Measurements from ENCODE around the gene SCN3A.

Gene SCN3A

GRCh38 chr2:165064743-165065142 is 139.1 kb downstream of the SCN3A start:
- TF ChIP-seq, protein P1, sequence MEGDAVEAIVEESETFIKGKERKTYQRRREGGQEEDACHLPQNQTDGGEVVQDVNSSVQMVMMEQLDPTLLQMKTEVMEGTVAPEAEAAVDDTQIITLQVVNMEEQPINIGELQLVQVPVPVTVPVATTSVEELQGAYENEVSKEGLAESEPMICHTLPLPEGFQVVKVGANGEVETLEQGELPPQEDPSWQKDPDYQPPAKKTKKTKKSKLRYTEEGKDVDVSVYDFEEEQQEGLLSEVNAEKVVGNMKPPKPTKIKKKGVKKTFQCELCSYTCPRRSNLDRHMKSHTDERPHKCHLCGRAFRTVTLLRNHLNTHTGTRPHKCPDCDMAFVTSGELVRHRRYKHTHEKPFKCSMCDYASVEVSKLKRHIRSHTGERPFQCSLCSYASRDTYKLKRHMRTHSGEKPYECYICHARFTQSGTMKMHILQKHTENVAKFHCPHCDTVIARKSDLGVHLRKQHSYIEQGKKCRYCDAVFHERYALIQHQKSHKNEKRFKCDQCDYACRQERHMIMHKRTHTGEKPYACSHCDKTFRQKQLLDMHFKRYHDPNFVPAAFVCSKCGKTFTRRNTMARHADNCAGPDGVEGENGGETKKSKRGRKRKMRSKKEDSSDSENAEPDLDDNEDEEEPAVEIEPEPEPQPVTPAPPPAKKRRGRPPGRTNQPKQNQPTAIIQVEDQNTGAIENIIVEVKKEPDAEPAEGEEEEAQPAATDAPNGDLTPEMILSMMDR (IDR thresholded peaks at IDR 0.05; ENCODE audit: low read depth, low read length, poor library complexity, severe bottlenecking): no peak
- no peak for TF ChIP-seq EZH2phosphoT487 (IDR thresholded peaks at IDR 0.05; ENCODE audit: borderline replicate concordance, low read length)
- no peak overlapping the region for H3K4me3 ChIP-seq (ENCODE audit: low read length)
- H3K4me1 ChIP-seq (ENCODE audit: control insufficient read depth, low read length): no peaks in the 10 kb centered on the region
- no peak overlapping the region for H3K27ac ChIP-seq (ENCODE audit: low read depth, low read length)
- H3K4me2 ChIP-seq (ENCODE audit: low read length): no peak overlapping the region
- H3K9me2 ChIP-seq (replicated peaks; ENCODE audit: control insufficient read depth, low read length): no peaks in the 10 kb centered on the region
- H3K9me3 ChIP-seq (ENCODE audit: control insufficient read depth, insufficient read depth, low read length): no peaks in the 10 kb centered on the region
- H4K20me1 ChIP-seq (ENCODE audit: control insufficient read depth, insufficient read depth, low read depth, low read length): no peaks in the 10 kb centered on the region
- H3K36me3 ChIP-seq (ENCODE audit: control insufficient read depth, low read length): no peaks in the 10 kb centered on the region
- H3K27me3 ChIP-seq (ENCODE audit: control insufficient read depth, low read length): no peaks in the 10 kb centered on the region
- H3K79me2 ChIP-seq (ENCODE audit: control insufficient read depth, low read length): no peaks in the 10 kb centered on the region
- no peaks in the 10 kb centered on the region for H3F3A ChIP-seq (ENCODE audit: control insufficient read depth, insufficient read depth)

DNA sequence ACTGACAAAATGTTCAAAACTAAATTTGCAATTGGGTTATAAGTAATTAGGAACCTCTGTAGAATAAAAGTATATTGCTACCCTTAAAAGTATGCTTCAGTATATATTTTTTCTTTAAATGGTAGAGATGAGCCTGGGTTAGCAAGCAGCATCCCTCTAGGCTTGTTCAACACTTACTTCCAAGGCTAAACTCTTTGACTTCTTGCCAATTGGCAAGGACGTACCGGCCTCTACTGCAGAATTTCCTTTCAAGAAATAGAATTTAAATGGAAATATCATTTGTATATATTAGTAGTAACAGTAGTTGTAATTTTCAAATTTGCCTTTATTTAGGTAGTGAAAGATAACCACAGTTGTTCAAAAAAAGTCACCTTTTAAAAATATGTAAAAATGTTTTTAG is 143.4 kb downstream of the SCN3A start:
- Histone ChIP-seq H3K36me3 (ENCODE audit: control insufficient read depth, low read length) (no peaks in the 10 kb centered on the region), H3K4me3 (ENCODE audit: low read length) (no peak overlapping the region), H3K27me3 (ENCODE audit: control insufficient read depth, low read length) (no peaks in the 10 kb centered on the region), H3F3A (ENCODE audit: control insufficient read depth, insufficient read depth) (no peaks in the 10 kb centered on the region), H3K4me2 (ENCODE audit: low read length) (no peak overlapping the region), H3K79me2 (ENCODE audit: control insufficient read depth, low read length) (no peaks in the 10 kb centered on the region), H3K27ac (ENCODE audit: low read depth, low read length) (no peak overlapping the region), H4K20me1 (ENCODE audit: control insufficient read depth, insufficient read depth, low read depth, low read length) (no peaks in the 10 kb centered on the region), H3K9me2 (replicated peaks; ENCODE audit: control insufficient read depth, low read length) (no peaks in the 10 kb centered on the region), H3K9me3 (ENCODE audit: control insufficient read depth, insufficient read depth, low read length) (no peaks in the 10 kb centered on the region), H3K4me1 (ENCODE audit: control insufficient read depth, low read length) (no peaks in the 10 kb centered on the region)
- TF ChIP-seq, protein P1 (IDR thresholded peaks at IDR 0.05; ENCODE audit: low read depth, low read length, poor library complexity, severe bottlenecking): no peak
- no peak for TF ChIP-seq EZH2phosphoT487 (IDR thresholded peaks at IDR 0.05; ENCODE audit: borderline replicate concordance, low read length)

GRCh38 chr2:165058476-165059265 is 145.2 kb downstream of the SCN3A start:
- Histone ChIP-seq H3K27ac (ENCODE audit: low read depth, low read length) (no peak overlapping the region), H3K79me2 (ENCODE audit: control insufficient read depth, low read length) (no peaks in the 10 kb centered on the region), H3K36me3 (ENCODE audit: control insufficient read depth, low read length) (no peaks in the 10 kb centered on the region), H3F3A (ENCODE audit: control insufficient read depth, insufficient read depth) (no peaks in the 10 kb centered on the region), H3K9me3 (ENCODE audit: control insufficient read depth, insufficient read depth, low read length) (no peaks in the 10 kb centered on the region), H3K4me2 (ENCODE audit: low read length) (no peak overlapping the region), H3K4me1 (ENCODE audit: control insufficient read depth, low read length) (no peaks in the 10 kb centered on the region), H3K27me3 (ENCODE audit: control insufficient read depth, low read length) (no peaks in the 10 kb centered on the region), H4K20me1 (ENCODE audit: control insufficient read depth, insufficient read depth, low read depth, low read length) (no peaks in the 10 kb centered on the region), H3K4me3 (ENCODE audit: low read length) (no peak overlapping the region), H3K9me2 (replicated peaks; ENCODE audit: control insufficient read depth, low read length) (no peaks in the 10 kb centered on the region)
- TF ChIP-seq, protein P1 (IDR thresholded peaks at IDR 0.05; ENCODE audit: low read depth, low read length, poor library complexity, severe bottlenecking): no peak
- TF ChIP-seq EZH2phosphoT487 (IDR thresholded peaks at IDR 0.05; ENCODE audit: borderline replicate concordance, low read length): no peak

All from DOHH2 (cell line).